CD4-positive, alpha-beta T cell (primary cell): Measurements from ENCODE around the gene SH3BGRL. TPM values are rescaled to one million over a fixed set of nuclear protein-coding genes. Genes with fewer than 3 reads are reported as not detected.

Experiments used
- ATAC-seq: fragments of 200-7000 bp; cut with Tn5 transposase; one replicate; pipeline ENCODE4 v1.10.0; 2022; ENCODE audit warnings: mild to moderate bottlenecking; ENCODE audit not compliant: poor library complexity
- CTCF ChIA-PET: fragments of 350-600 bp; sonication (Branson Sonifier 250); formaldehyde crosslinking; loops from one replicate; lab custom pipeline; 2021; ENCODE audit warnings: antibody characterized with exemption, inconsistent platforms; lab: Charles Lee
- POLR2A ChIA-PET: fragments of 350-600 bp; sonication (Branson Sonifier 250); formaldehyde crosslinking; loops from one replicate; lab custom pipeline; 2021; ENCODE audit warnings: antibody characterized with exemption, inconsistent platforms; lab: Charles Lee
- DNase-seq, 14 experiments: peaks; one replicate each; pipeline ENCODE4 v3.0.0-alpha.2; 2013 to 2020; ENCODE audit warnings: mixed read lengths in 2 of 14
- H3K27ac ChIP-seq, 2 donors: one replicate each; pipeline versions ENCODE4 v1.5.1 to v1.7.0; 2013; ENCODE audit warnings: low read length in 2 of 2, low read depth in 1 of 2, mild to moderate bottlenecking in 1 of 2
- H3K27me3 ChIP-seq, 2 experiments: 1 replicate in 1 of 2; 2 replicates in 1 of 2; pipeline versions ENCODE4 v1.6.1 to v1.7.0; 2013; ENCODE audit warnings: low read length in 2 of 2, control low read depth in 1 of 2, mild to moderate bottlenecking in 1 of 2, moderate library complexity in 1 of 2; ENCODE audit not compliant: insufficient read depth in 2 of 2, control insufficient read depth in 1 of 2
- H3K36me3 ChIP-seq: one replicate; pipeline ENCODE4 v1.6.1; 2013; ENCODE audit warnings: low read length, control low read depth; ENCODE audit not compliant: insufficient read depth
- H3K4me1 ChIP-seq: one replicate; pipeline ENCODE4 v1.6.1; 2013; ENCODE audit warnings: low read length, control low read depth; ENCODE audit not compliant: insufficient read depth
- H3K4me3 ChIP-seq: one replicate; pipeline ENCODE4 v1.5.1; 2013; ENCODE audit warnings: mild to moderate bottlenecking, low read length, moderate library complexity
- H3K9me3 ChIP-seq, 2 experiments: 1 replicate in 1 of 2; 2 replicates in 1 of 2; pipeline versions ENCODE4 v1.6.1 to v1.7.0; 2013; ENCODE audit warnings: low read length in 2 of 2, mild to moderate bottlenecking in 2 of 2, control low read depth in 1 of 2, moderate library complexity in 1 of 2; ENCODE audit not compliant: control insufficient read depth in 1 of 2, insufficient read depth in 1 of 2
- H3K27ac Mint-ChIP-seq: one replicate; pipeline ENCODE4 v1.8.0; 2020; ENCODE audit warnings: mixed read lengths
- H3K27me3 Mint-ChIP-seq: one replicate; pipeline ENCODE4 v1.8.0; 2021; ENCODE audit warnings: mixed read lengths
- H3K36me3 Mint-ChIP-seq: one replicate; pipeline ENCODE4 v1.8.0; 2021; ENCODE audit warnings: low read depth, mixed read lengths
- H3K4me1 Mint-ChIP-seq: one replicate; pipeline ENCODE4 v1.8.0; 2021; ENCODE audit warnings: low read depth, mixed read lengths
- H3K4me3 Mint-ChIP-seq: one replicate; pipeline ENCODE4 v1.8.0; 2020; ENCODE audit warnings: mild to moderate bottlenecking, mixed read lengths
- H3K9me3 Mint-ChIP-seq: one replicate; pipeline ENCODE4 v1.8.0; 2020; ENCODE audit warnings: mixed read lengths
- intact Hi-C, 2 experiments: fragments of 100-400 bp; cut with DNase I in 1 of 2; cut with micrococcal nuclease in 1 of 2; formaldehyde crosslinking; loops; one replicate each; pipeline versions ENCODE4 v1.15.1 to v1.9.0; 2023 to 2025; cut with DNase I, micrococcal nuclease
- total RNA-seq, 174 experiments: library from RNA in 2 of 174; stranded (reverse) in 2 of 174; gene quantifications; one replicate each; pipeline ENCODE4 v1.2.3 and lab custom pipeline; 2021 to 2026
- TF ChIP-seq, protein P1 (sequence below): fragments of 200-600 bp; IDR thresholded peaks from one replicate; pipeline ENCODE4 v1.8.0; 2022; ENCODE audit warnings: antibody characterized with exemption, mild to moderate bottlenecking

The SH3BGRL gene
- total RNA-seq, 2 experiments from 2014 or later, result 41.7 to 41.8 TPM

DNA sequence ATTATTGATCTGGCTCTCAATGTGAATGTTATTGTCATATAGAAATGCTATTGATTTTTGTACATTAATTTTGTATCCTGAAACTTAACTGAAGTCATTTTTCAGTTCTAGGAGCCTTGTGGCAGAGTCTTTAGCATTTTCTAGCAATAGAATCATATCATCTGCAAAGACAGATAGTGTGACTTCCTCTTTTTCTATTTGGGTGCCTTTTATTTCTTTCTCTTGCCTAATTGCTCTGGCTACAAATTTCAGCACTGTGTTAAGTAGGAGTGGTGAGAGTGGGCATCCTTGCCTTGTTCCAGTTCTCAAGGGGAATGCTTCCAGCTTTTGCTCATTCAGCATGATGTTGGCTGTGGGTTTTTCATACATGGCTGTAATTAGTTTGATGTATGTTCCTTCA is 102.7 kb downstream of the SH3BGRL start:
- ATAC-seq (no peak), DNase-seq (no peak)
- Mint-ChIP-seq H3K36me3 (peaks cover 23% of the 10 kb centered on the region), H3K27me3 (no peaks in the 10 kb centered on the region), H3K4me3 (no peak overlapping the region), H3K9me3 (no peaks in the 10 kb centered on the region), H3K27ac (no peak overlapping the region), H3K4me1 (no peaks in the 10 kb centered on the region)
- no peaks in the 10 kb centered on the region for H3K4me1 ChIP-seq
- H3K4me3 ChIP-seq, result no peak overlapping the region
- TF ChIP-seq, protein P1, sequence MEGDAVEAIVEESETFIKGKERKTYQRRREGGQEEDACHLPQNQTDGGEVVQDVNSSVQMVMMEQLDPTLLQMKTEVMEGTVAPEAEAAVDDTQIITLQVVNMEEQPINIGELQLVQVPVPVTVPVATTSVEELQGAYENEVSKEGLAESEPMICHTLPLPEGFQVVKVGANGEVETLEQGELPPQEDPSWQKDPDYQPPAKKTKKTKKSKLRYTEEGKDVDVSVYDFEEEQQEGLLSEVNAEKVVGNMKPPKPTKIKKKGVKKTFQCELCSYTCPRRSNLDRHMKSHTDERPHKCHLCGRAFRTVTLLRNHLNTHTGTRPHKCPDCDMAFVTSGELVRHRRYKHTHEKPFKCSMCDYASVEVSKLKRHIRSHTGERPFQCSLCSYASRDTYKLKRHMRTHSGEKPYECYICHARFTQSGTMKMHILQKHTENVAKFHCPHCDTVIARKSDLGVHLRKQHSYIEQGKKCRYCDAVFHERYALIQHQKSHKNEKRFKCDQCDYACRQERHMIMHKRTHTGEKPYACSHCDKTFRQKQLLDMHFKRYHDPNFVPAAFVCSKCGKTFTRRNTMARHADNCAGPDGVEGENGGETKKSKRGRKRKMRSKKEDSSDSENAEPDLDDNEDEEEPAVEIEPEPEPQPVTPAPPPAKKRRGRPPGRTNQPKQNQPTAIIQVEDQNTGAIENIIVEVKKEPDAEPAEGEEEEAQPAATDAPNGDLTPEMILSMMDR, result no peak
- no peaks in the 10 kb centered on the region for H3K27me3 ChIP-seq
- intact Hi-C loops, result no loop called here
- no peak overlapping the region for H3K27ac ChIP-seq
- ChIA-PET CTCF (no interaction called here), POLR2A (no interaction called here)
- no peaks in the 10 kb centered on the region for H3K9me3 ChIP-seq
- no peaks in the 10 kb centered on the region for H3K36me3 ChIP-seq

DNA sequence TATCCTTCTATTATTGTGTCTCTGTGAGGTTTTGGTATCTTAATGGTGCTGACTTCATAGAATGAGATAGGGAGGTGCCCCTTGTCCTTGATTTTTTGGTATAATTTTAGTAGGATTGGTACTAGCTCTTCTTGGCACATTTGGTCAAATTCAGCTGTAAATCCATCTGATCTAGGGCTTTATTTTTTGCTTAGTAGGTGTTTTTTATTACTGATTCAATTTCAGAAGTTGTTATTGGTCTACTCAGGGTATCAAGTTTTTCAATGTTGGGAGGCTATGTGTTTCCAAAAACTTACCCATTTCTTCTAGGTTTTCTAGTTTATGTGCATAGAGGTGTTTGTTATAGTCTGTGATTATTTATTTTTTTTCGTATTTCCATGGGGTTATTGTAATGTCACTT is 103.3 kb downstream of the SH3BGRL start:
- ATAC-seq (no peak), DNase-seq (no peak)
- Mint-ChIP-seq H3K9me3 (no peaks in the 10 kb centered on the region), H3K4me1 (no peaks in the 10 kb centered on the region), H3K36me3 (peaks cover 19% of the 10 kb centered on the region), H3K4me3 (no peak overlapping the region), H3K27me3 (no peaks in the 10 kb centered on the region), H3K27ac (no peak overlapping the region)
- ChIA-PET POLR2A (interaction anchor here (0.6 kb wide), 1 partner anchor 14 kb away, joined by 3 read pairs; no protein-coding TSS in a partner anchor), CTCF (no interaction called here)
- Histone ChIP-seq H3K4me1 (no peaks in the 10 kb centered on the region), H3K4me3 (no peak overlapping the region), H3K27me3 (no peaks in the 10 kb centered on the region), H3K9me3 (no peaks in the 10 kb centered on the region), H3K27ac (no peak overlapping the region), H3K36me3 (no peaks in the 10 kb centered on the region)
- intact Hi-C loops, result no loop called here
- TF ChIP-seq, protein P1, result no peak

DNA sequence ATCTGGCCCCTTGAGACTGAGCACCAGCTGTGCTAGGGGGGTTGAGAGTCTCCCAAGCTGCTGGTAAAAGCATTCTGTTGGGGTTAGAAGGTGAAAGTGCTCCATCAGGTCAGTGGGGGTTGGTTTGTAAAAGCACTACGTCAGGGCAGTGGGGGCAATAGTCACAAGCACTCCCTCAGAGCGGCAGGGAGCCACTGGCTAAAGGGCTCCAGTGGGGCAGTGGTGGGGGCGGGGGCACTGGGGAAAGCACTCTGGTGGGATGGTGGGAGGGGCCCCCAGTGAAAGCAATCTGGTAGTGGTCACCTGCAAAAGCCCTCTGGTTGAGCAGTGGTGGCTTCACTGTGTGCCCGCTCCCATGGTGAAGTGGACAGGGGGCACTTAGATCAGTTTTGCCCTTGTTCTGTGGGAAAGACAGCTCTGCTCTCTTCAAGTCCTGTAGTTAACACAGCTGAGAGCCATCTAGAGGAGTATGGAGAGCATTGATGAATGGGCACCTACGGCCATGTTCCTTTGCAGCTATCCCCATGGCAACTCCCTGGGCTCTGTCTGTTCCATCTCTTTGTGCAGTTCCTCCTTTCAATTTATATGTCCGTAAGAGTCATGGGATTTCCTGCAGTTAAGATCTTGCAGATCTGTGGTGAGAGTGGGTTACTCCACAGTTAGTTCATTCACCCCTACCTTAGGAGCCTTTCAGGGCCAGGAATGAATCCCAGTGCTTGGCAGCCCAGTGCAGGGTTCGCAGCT is 106.4 kb downstream of the SH3BGRL start:
- ATAC-seq (no peak), DNase-seq (no peak)
- no peaks in the 10 kb centered on the region for H3K9me3 Mint-ChIP-seq
- TF ChIP-seq, protein P1, result no peak
- H3K27ac Mint-ChIP-seq, result no peak overlapping the region
- no peaks in the 10 kb centered on the region for H3K4me1 Mint-ChIP-seq
- no peak overlapping the region for H3K4me3 Mint-ChIP-seq
- no peaks in the 10 kb centered on the region for H3K27me3 Mint-ChIP-seq
- Histone ChIP-seq H3K9me3 (no peaks in the 10 kb centered on the region), H3K27ac (no peak overlapping the region), H3K27me3 (no peaks in the 10 kb centered on the region), H3K4me1 (no peaks in the 10 kb centered on the region), H3K4me3 (no peak overlapping the region), H3K36me3 (no peaks in the 10 kb centered on the region)
- peaks cover 36% of the 10 kb centered on the region for H3K36me3 Mint-ChIP-seq
- CTCF ChIA-PET, result no interaction called here
- POLR2A ChIA-PET, result no interaction called here
- intact Hi-C loops, result no loop called here
